Measurements from ENCODE around the gene TMEM170A.

GRCh38 chr16:75433732-75434413 is 30.6 kb downstream of the TMEM170A start:
- TF ChIP-seq CTCF (conservative IDR thresholded peaks at IDR 0.05; ENCODE audit: low read depth, low read length): no peak
- no peak for TF ChIP-seq EZH2 (IDR thresholded peaks at IDR 0.05; ENCODE audit: low read length, unreplicated experiment)
- TF ChIP-seq EZH2phosphoT487 (IDR thresholded peaks at IDR 0.05; ENCODE audit: borderline replicate concordance, low read length): no peak

Data from PC-3 (cell line).